HepG2 (cell line): ENCODE results near the gene RNF208. TPM values are rescaled to one million over a fixed set of nuclear protein-coding genes. Genes with fewer than 3 reads are reported as not detected.

Source experiments
- ARID2 ChIP-seq: sonication (generic); formaldehyde crosslinking; IDR thresholded peaks from 2 replicates; pipeline ENCODE4 v1.8.1; 2022; ENCODE audit warnings: mild to moderate bottlenecking, missing genetic modification reagents, borderline replicate concordance
- CC2D1A ChIP-seq: sonication (generic); formaldehyde crosslinking; IDR thresholded peaks from 2 replicates; pipeline ENCODE4 v1.8.1; 2023; ENCODE audit warnings: mild to moderate bottlenecking, missing genetic modification reagents
- DR1 ChIP-seq: sonication (generic); formaldehyde crosslinking; IDR thresholded peaks from 2 replicates; pipeline ENCODE4 v1.8.0; 2021; ENCODE audit warnings: mild to moderate bottlenecking, missing genetic modification reagents, inconsistent platforms
- E2F2 ChIP-seq: sonication (generic); formaldehyde crosslinking; IDR thresholded peaks from 2 replicates; pipeline ENCODE4 v1.4.0; 2020; ENCODE audit warnings: missing genetic modification reagents, borderline replicate concordance
- ELF1 ChIP-seq: sonication (generic); formaldehyde crosslinking; IDR thresholded peaks from 2 replicates; pipeline ENCODE4 v1.4.0; 2020; ENCODE audit warnings: missing genetic modification reagents
- HDAC2 ChIP-seq: sonication (generic); formaldehyde crosslinking; IDR thresholded peaks from 2 replicates; pipeline ENCODE4 v1.4.0; 2020; ENCODE audit warnings: missing genetic modification reagents
- HNRNPK ChIP-seq: fragments of 200-400 bp; formaldehyde crosslinking; IDR thresholded peaks from 2 replicates; pipeline ENCODE4 v1.6.1; 2018; ENCODE audit warnings: low read length, low read depth, moderate library complexity, mild to moderate bottlenecking; ENCODE audit not compliant: poor library complexity, severe bottlenecking
- IRF1 ChIP-seq: sonication (generic); formaldehyde crosslinking; IDR thresholded peaks from 2 replicates; pipeline ENCODE4 v1.4.0; 2020; ENCODE audit warnings: low read depth, mild to moderate bottlenecking, missing genetic modification reagents
- JUNB ChIP-seq: sonication (generic); formaldehyde crosslinking; IDR thresholded peaks from 2 replicates; pipeline ENCODE4 v1.8.0; 2022; ENCODE audit warnings: missing genetic modification reagents, mild to moderate bottlenecking, borderline replicate concordance
- MLX ChIP-seq: IDR thresholded peaks from 2 replicates; pipeline ENCODE4 v1.6.1; 2016
- MYNN ChIP-seq: sonication (generic); formaldehyde crosslinking; IDR thresholded peaks from 2 replicates; pipeline ENCODE4 v1.4.0; 2020; ENCODE audit warnings: mild to moderate bottlenecking, low read depth, missing genetic modification reagents
- POGZ ChIP-seq: sonication (generic); formaldehyde crosslinking; IDR thresholded peaks from 2 replicates; pipeline ENCODE4 v1.4.0; 2020; ENCODE audit warnings: mild to moderate bottlenecking, missing genetic modification reagents
- RAD51 ChIP-seq: fragments of 450-650 bp; IDR thresholded peaks from 2 replicates; pipeline ENCODE4 v1.6.1; 2016; ENCODE audit warnings: borderline replicate concordance
- RFX5 ChIP-seq: IDR thresholded peaks from 2 replicates; pipeline ENCODE4 v1.6.1; 2011; ENCODE audit warnings: low read depth, low read length, improper control_type of control experiment
- RNF2 ChIP-seq: fragments of 450-650 bp; conservative IDR thresholded peaks from 2 replicates; pipeline ENCODE4 v1.6.1; 2016; ENCODE audit warnings: low read depth
- TBP ChIP-seq: sonication (generic); formaldehyde crosslinking; IDR thresholded peaks from 2 replicates; pipeline ENCODE4 v1.5.0; 2020; ENCODE audit warnings: missing genetic modification reagents
- ZBTB46 ChIP-seq: sonication (generic); formaldehyde crosslinking; IDR thresholded peaks from 2 replicates; pipeline ENCODE4 v1.4.0; 2020; ENCODE audit warnings: mild to moderate bottlenecking, missing genetic modification reagents, borderline replicate concordance
- ZC3H4 ChIP-seq: sonication (generic); formaldehyde crosslinking; IDR thresholded peaks from 2 replicates; pipeline ENCODE4 v1.4.0; 2020; ENCODE audit warnings: missing genetic modification reagents, borderline replicate concordance
- ZNF430 ChIP-seq: sonication (generic); formaldehyde crosslinking; IDR thresholded peaks from 2 replicates; pipeline ENCODE4 v1.9.0; 2021; ENCODE audit warnings: mild to moderate bottlenecking, missing genetic modification reagents
- ZNF660 ChIP-seq: sonication (generic); formaldehyde crosslinking; IDR thresholded peaks from 2 replicates; pipeline ENCODE4 v1.5.1; 2020; ENCODE audit warnings: mild to moderate bottlenecking, low read depth, missing genetic modification reagents, borderline replicate concordance
- polyA plus RNA-seq, 8 experiments: library from polyadenylated mRNA; depleted of rRNA in 3 of 8; stranded (reverse) in 7 of 8; unstranded in 1 of 8; fragments of >200 nt; fragmentation: Illumina TruSeq in 4 of 8; extraction: Trizol in 4 of 8; gene quantifications; 2 replicates each; pipeline versions ENCODE4 v1.2.1 to v1.2.3, GENCODE V29; 2011 to 2016; ENCODE audit warnings: low read depth in 4 of 8, missing spikeins in 1 of 8, mixed read lengths in 1 of 8; ENCODE audit not compliant: insufficient read depth in 1 of 8
- total RNA-seq, 5 experiments: library from RNA; depleted of rRNA; stranded (reverse); fragments of >200 nt; fragmentation: Illumina TruSeq; extraction: Trizol; gene quantifications; 2 replicates each; pipeline ENCODE4 v1.2.3, GENCODE V29; 2016; ENCODE audit warnings: low read depth in 1 of 5
- TF ChIP-seq, protein P1 (sequence below): sonication (generic); formaldehyde crosslinking; IDR thresholded peaks from 2 replicates; pipeline ENCODE4 v1.4.0; 2020; ENCODE audit warnings: missing genetic modification reagents
- TF ChIP-seq, protein P2 (sequence below): sonication (generic); formaldehyde crosslinking; IDR thresholded peaks from 2 replicates; pipeline ENCODE4 v1.9.0; 2021; ENCODE audit warnings: missing genetic modification reagents, mild to moderate bottlenecking, borderline replicate concordance

RNF208 gene
- total and polyA plus RNA-seq, 2 of the 13 experiments (the other 11 are each of a cell fraction or from before 2014, with no cell fraction given) = 1.6 to 2.1 TPM

GRCh38 chr9:137236238-137236935, 14.3 kb upstream of the RNF208 start (continued):
- TF ChIP-seq ZBTB46 (CRISPR knock-in tag) (no peak), RNF2 (no peak), ZNF660 (CRISPR knock-in tag) (no peak), MLX (CRISPR knock-in tag) (peak; percentile 78), DR1 (CRISPR knock-in tag) (peak; percentile 33; the same call in 1 of the 2 replicates), ARID2 (no peak), CC2D1A (CRISPR knock-in tag) (no peak), ZC3H4 (no peak), HDAC2 (peak; percentile 76), ZNF430 (CRISPR knock-in tag) (peak; percentile 89; the same call in 1 of the 2 replicates), POGZ (CRISPR knock-in tag) (no peak), E2F2 (CRISPR knock-in tag) (no peak), JUNB (CRISPR knock-in tag) (no peak), ELF1 (CRISPR knock-in tag) (peak; percentile 49), RAD51 (no peak), HNRNPK (peak; percentile 50), IRF1 (CRISPR knock-in tag) (no peak), MYNN (CRISPR knock-in tag) (no peak), TBP (CRISPR knock-in tag) (no peak), RFX5 (no peak)
- TF ChIP-seq, protein P1, sequence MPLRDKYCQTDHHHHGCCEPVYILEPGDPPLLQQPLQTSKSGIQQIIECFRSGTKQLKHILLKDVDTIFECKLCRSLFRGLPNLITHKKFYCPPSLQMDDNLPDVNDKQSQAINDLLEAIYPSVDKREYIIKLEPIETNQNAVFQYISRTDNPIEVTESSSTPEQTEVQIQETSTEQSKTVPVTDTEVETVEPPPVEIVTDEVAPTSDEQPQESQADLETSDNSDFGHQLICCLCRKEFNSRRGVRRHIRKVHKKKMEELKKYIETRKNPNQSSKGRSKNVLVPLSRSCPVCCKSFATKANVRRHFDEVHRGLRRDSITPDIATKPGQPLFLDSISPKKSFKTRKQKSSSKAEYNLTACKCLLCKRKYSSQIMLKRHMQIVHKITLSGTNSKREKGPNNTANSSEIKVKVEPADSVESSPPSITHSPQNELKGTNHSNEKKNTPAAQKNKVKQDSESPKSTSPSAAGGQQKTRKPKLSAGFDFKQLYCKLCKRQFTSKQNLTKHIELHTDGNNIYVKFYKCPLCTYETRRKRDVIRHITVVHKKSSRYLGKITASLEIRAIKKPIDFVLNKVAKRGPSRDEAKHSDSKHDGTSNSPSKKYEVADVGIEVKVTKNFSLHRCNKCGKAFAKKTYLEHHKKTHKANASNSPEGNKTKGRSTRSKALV (CRISPR knock-in tag) = no peak; the same call in 1 of the 2 replicates
- TF ChIP-seq, protein P2, sequence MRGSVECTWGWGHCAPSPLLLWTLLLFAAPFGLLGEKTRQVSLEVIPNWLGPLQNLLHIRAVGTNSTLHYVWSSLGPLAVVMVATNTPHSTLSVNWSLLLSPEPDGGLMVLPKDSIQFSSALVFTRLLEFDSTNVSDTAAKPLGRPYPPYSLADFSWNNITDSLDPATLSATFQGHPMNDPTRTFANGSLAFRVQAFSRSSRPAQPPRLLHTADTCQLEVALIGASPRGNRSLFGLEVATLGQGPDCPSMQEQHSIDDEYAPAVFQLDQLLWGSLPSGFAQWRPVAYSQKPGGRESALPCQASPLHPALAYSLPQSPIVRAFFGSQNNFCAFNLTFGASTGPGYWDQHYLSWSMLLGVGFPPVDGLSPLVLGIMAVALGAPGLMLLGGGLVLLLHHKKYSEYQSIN (CRISPR knock-in tag) = no peak
